Lower leg skin (tissue), 3 donors: Measurements from ENCODE around the gene PCYOX1L.

ENCODE experiments used
- POLR2A ChIP-seq, 2 donors: fragments of 450-650 bp; IDR thresholded peaks; one replicate each; pipeline ENCODE4 v1.6.1; 2016 to 2017; ENCODE audit warnings: antibody characterized with exemption in 2 of 2, mild to moderate bottlenecking in 1 of 2, moderate library complexity in 1 of 2
- TF ChIP-seq, protein P1 (sequence below), 3 donors: fragments of 450-650 bp; IDR thresholded peaks; one replicate each; pipeline ENCODE4 v1.5.1; 2016; ENCODE audit warnings: antibody characterized with exemption in 3 of 3, mild to moderate bottlenecking in 3 of 3, moderate library complexity in 2 of 3

DNA sequence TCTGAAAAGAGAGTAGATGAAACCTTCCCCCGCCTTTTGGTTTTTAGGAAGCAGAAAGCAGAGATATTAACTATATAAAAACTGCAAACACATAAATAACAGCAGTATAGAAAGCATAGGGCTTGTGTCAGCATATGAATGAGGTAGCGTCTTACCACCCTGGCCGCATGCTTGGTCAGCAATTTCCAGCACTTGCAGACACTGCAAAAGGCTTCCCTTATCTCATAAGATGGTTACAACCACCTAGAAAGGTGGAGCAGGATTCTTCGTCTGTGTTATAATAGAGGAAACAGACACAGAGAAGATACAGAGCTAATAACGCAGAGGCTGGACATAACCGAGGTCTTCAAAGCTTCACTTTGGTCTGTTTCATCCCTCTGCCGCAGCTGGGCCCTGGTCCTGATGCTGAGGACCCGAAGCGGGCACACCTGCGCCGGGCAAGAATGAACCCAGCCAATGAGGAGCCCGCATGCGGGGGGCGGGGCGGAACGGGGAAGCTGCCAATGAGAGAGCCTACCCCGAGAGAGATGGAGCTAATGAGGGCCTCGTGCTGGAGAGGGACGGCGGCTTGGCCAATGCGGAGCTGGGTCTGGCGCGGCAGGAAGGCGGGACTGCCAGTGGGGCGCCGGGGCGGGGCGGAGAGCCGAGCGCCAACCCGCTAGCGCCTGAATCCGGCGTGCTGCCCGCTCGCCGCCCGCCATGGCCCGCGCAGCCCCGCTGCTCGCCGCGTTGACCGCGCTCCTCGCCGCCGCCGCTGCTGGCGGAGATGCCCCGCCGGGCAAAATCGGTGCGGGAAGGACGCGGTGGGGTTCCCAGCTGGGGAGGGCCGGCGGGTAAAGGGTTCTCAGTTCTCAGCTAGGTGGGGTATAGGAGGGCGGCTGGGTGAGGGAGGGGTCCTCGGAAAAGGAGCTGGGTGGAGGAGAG is at the start of gene PCYOX1L:
- no peak for TF ChIP-seq POLR2A (IDR thresholded peaks at IDR 0.05)
- TF ChIP-seq, protein P1, sequence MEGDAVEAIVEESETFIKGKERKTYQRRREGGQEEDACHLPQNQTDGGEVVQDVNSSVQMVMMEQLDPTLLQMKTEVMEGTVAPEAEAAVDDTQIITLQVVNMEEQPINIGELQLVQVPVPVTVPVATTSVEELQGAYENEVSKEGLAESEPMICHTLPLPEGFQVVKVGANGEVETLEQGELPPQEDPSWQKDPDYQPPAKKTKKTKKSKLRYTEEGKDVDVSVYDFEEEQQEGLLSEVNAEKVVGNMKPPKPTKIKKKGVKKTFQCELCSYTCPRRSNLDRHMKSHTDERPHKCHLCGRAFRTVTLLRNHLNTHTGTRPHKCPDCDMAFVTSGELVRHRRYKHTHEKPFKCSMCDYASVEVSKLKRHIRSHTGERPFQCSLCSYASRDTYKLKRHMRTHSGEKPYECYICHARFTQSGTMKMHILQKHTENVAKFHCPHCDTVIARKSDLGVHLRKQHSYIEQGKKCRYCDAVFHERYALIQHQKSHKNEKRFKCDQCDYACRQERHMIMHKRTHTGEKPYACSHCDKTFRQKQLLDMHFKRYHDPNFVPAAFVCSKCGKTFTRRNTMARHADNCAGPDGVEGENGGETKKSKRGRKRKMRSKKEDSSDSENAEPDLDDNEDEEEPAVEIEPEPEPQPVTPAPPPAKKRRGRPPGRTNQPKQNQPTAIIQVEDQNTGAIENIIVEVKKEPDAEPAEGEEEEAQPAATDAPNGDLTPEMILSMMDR (IDR thresholded peaks at IDR 0.05) = no peak
